Suppressor macrophage treated with lipopolysaccharide for 1 hour (primary cell): ENCODE data around the gene AKAP13.
A peak's percentile ranks its signal among the peaks of the same experiment; 100 is the strongest.
"Not testable (repeated sequence)": the region's sequence is repeated elsewhere in the genome, so short reads cannot be mapped to it uniquely, and the experiment has no call there.

Source experiments
- DNase-seq, 3 donors: peaks; one replicate each; pipeline ENCODE4 v3.0.0-alpha.2; 2020 to 2022

The AKAP13 gene

DNA sequence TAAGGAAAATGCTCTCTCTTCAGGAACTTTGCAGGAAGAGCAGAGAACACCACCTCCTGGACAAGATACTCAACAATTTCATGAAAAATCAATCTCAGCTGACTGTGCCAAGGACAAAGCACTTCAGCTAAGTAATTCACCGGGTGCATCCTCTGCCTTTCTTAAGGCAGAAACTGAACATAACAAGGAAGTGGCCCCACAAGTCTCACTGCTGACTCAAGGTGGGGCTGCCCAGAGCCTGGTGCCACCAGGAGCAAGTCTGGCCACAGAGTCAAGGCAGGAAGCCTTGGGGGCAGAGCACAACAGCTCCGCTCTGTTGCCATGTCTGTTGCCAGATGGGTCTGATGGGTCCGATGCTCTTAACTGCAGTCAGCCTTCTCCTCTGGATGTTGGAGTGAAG, 200.5 kb downstream of the AKAP13 start:
- peak; percentile 85 to 91 (median 87) for DNase-seq

DNA sequence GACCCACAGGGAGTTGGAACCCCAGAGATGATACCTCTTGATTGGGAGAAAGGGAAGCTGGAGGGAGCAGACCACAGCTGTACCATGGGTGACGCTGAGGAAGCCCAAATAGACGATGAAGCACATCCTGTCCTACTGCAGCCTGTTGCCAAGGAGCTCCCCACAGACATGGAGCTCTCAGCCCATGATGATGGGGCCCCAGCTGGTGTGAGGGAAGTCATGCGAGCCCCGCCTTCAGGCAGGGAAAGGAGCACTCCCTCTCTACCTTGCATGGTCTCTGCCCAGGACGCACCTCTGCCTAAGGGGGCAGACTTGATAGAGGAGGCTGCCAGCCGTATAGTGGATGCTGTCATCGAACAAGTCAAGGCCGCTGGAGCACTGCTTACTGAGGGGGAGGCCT, 201.1 kb downstream of the AKAP13 start:
- DNase-seq = peak; percentile 60 to 77 (median 66)

DNA sequence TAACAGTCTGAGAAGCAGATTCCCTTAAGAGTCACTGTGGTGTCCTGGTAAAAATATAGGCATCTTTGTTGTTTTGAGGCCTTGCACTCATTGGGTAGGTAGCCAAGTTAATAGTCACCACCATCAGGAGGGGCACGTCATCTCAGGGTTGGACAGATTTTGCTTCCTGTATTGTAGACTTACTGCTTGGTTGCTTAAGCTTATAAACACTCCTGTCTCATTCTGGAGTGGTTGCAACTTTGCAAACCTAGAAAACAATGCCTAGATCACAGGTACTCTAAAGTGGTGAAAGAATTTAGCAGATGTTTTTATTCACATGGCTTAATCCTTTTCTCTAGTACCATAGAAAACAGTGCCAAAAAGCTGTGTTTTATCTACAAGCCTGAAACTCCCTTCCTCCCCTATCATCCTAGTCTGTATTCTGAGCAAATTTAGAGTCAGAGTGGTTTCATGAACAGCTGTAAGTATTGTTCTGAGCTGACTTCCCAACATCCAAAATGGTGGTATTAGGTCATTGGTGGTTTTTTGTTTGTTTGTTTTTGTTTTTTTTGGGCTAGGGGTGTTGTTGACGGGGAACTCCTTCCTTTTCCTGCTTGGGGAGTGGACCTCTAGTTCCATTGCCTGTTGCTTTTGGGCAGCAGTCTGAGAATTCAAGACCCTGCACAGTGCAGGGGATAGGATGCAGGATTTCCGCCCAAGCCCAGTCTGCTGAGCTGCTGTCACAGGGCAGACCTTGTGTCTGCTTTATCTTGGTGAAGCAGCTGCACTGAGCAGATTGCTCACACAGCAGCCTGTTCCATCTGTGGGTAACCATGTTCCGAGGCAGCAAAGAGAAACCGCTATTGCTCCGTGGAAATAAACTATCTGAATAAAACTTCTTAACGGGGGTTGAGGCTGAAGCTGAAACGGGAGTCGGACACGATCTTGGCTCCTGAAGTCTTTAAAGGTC, 202.0 kb downstream of the AKAP13 start:
- peak; percentile 72 to 87 (median 79) for DNase-seq

DNA sequence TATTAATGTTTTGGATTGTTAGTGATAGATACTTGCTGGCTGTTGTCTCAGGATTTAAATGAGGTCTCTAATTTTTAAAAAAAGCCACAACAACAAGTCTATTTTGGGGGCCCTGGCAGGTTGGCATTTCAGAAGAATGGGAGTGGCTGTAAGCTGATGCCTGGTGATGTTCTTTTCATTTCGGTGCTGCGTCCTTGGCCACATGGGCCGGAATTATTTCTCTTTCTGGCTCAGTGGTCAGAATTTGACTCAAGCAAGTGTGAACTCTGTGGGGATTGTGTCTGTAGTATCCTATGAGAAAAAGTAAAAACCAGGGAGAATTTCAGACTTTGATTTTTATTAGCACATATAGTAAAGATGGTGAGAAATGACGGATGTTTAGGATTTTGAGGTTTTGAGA, 203.0 kb downstream of the AKAP13 start:
- DNase-seq = peak in 2 of 3 donors; percentile 52

DNA sequence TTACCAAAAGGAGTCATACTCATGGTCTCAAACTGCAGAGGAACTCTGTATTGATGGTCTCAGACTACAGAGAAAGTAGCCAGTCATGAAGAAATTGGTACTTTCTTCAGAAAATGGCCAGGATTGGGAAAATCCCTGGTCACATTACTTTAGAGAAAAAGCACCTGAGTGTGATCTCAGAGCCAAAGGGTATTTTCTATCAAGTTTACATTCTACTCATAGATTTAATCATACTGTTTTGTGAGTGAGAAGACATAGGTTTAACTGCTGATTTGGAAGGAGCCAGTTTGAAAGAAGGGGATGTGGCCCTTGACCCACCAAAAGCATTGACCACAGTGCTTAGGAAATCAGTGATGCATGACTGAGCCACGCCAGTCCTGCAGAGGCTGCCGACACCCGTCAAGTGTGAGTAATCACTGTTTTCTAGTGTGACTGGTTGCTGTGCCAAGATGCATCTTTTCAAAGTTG, 203.6 kb downstream of the AKAP13 start:
- DNase-seq = peak; percentile 88 to 94 (median 92)

DNA sequence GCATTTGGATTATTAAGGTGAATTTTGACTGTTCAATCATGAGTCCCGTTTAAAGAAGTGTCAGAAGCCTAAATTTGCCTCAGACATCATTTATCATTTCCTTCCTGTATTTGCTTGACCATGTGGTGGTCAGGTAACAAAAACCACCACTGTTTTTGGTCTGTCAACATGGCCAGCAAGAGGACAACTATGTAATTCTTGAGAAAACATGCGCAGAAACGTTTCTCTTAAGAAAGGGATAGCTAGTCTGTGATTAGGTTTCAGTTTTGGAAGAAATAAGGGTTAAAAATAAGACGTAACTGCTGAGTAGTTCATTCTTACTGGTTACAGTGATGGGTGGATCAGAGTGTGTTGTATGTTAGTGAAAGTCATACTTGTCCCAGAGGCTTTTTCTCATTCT, 204.5 kb downstream of the AKAP13 start:
- peak in 2 of 3 donors; percentile 19 to 52 for DNase-seq

DNA sequence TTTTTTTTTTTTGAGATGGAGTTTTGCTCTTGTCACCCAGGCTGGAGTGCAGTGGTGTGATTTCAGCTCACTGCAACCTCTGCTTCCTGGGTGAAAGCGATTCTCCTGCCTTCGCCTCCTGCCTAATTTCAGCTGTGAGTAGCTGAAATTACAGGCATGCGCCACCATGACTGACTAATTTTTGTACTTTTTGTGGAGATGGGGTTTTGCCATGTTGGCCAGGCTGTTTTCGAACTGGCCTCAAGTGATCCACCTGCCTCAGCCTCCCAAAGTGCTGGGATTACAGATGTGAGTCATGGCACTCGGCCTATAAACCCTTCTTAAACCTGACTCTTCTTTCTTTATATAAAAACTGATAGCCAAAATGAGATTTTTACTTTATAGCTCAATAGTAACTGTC, 205.8 kb downstream of the AKAP13 start:
- DNase-seq = not testable (repeated sequence)

DNA sequence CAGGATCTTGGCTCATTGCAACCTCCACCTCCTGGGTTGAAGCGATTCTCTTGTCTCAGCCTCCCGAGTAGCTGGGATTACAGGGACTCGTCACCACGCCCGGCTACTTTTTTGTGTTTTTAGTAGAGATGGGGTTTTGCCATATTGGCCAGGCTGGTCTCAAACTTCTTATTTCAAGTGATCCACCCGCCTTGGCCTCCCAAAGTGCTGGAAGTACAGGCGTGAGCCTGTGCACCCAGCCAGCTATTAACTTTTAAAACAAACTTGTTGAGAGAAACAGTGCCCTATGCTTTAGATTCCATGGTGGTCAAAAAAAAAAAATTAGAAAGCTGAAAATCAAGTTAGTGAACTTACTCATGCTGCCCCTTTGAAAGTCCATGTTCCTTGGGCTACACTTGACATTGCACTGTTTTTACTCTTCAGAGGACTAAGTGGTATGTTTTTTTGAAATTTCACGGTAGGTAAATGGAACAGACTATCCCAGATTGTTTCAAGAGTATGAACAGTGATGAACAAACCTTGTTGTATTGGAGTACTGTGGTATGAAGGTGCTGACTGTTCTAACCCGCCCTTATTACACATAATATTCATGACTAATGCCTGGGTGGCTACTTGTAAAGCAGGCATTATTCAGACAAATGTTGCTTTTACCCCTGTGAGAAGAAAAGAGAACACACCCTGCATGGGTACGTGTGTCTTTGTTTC, 207.5 kb downstream of the AKAP13 start:
- DNase-seq = peak; percentile 42 to 78 (median 75)

DNA sequence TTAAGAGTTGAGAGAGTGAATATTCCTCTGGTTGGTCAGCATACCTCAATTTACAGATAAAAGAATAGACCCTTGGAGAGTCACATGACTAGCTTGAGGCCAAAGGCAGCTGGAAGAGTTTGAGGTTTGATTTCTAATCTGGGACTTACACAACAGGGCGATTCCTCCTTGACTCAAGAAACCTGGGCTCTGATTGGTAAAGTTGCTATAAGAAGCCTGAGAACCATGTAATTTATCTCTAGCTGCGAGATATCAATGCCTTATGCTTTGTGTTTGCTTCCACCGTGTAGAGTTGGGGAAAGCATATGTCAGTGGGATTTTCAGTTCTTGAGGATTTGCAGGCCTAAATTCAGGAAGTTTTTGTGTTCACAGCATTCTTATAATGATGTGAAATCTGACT, 208.3 kb downstream of the AKAP13 start:
- no peak for DNase-seq

DNA sequence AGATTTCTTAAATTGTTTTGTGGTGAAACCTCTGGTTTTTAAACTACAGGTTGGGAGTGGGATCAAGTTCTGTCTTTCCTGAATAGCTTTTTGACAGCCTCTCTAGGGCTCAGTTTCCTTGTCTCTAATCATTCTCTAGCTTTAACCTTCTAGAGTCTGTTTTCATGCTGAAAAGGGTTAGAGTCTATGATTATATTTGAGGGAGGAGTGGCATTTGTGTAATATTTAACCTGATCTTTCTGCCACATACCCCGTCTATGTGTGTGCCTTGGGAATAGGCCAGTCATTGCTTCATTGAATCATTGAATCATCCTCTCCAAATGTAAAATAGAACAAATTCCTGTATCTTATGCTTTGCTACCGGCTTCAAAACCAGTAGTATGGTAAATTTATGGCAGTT, 209.4 kb downstream of the AKAP13 start:
- DNase-seq = no peak

DNA sequence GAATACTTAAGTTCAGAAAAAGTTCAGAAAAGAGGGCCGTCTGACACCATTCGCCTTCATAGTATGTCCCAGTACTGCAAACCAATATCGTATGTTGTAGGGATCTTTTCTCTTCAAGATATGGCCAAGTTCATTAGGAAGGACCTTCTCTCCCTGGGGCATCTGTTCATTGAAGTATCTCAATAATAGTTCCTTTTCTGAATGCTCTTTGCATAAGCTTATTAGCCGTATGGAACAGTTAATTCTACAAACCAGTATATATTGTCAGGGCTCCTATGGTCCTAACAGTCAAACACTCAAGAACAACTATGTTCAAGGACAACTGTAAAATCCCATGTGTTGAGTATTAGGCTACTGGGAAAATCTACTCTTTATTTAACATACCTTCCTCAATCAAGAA, 211.2 kb downstream of the AKAP13 start:
- no peak for DNase-seq

DNA sequence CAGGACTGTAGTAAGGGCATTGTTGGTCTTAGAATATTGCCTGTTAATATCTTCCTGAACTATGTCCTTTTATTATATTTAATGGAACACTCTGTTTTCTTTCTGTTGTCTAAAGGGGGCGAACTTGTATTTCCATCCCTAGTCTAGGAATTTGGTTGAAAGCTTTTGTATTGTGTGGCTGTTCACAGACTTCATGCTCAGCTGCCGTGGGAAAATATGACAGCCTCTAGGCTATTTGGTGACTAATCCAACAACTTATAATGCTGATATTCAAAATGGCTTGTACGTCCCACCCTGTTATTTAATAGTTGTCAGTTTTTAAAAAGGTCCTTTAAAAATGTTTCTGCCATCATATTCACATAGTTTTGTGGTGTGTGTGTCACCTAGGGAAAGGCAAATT, 211.7 kb downstream of the AKAP13 start:
- peak in 1 of 3 donors; percentile 35 for DNase-seq

DNA sequence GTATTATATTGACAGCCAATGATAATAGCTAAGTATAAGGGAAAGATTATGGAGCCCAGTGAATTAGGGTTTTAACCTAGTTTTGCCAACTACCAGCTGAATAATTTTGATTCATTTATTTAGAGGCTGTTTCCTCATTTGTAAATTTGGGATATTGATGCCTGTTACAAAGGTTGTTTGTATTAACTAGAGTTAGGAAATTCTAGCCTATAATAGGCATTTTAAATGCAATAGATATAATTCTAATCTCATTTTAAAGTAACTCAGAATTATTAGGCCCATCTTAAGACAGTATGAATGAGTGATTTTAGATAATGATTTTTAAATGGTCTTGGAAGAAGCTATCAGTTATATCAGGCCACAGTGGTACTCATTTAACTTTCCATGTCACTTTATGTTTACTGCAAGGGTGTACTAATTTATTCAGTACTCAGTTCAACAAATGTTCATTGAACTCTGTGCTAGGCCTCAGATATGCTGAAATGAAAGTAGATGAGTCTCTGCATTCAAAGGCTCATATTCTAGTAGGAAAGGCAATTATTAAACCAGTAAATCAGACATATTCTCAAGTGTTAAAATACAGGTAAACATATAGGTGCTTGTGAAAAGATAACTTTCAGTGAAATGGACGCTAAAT, 213.5 kb downstream of the AKAP13 start:
- DNase-seq = no peak

DNA sequence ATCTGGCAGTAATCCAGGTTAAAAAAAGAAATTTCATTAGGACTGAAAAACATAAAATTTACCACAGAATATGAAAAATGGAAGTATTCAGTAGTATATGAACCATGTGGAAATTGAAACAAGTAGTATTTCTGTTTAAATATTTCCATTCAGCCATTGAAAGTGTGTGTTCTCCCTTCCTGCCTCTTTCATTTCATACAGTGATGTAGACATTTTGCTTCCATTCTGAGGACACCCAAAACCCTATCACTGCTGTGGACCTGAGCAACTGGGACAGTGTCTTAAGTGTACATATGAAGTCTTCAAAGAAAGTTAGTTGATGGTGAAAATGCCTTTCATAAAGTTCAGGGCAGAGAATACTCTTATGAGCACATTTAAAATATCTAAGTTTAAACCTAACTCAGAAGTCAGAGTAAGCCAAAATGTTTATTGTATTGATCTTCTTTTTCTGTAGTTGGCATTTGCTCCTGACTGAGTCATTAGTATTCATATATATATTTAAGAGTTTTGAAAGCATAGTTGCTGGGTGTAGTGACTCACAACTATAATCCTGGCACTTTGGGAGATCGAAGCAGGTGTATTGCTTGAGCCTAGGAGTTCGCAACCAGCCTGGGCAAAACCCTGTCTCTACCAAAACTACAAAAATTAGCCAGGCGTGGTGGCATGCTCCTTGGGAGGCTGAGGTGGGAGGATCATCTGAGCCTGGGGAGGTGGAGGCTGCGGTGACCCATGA, 215.6 kb downstream of the AKAP13 start:
- no peak for DNase-seq

DNA sequence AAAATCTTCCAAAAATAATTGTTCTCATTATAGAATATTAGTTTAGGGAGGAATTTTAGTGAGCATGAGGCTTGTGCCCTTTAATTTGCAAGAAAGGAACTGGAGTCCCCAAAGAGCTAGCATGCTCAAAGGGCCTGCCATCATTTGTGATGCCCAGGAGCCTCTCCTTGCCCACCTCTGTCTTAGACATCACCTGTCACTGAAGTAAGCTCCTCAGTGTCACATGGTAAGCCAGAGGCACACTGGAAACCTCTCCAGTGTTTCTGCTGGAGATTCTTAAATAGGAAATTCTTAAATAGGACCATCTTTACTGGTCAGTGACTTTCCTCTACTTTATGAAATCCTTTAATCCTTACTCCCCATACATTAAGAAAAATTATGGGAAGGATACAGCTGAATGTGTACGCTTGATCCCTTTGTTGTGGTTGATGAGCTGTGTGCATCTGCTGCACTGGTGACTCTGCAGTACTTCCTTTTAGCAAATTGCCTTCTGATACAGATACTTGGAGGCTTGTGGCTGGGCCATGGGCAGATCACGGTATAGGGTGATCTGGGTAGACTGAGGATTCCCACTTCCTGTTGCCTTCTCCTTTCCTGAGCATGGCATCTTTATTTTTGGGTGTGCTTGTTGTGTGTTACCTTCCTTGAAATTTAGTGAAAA, 216.9 kb downstream of the AKAP13 start:
- peak in 1 of 3 donors; percentile 28 for DNase-seq

DNA sequence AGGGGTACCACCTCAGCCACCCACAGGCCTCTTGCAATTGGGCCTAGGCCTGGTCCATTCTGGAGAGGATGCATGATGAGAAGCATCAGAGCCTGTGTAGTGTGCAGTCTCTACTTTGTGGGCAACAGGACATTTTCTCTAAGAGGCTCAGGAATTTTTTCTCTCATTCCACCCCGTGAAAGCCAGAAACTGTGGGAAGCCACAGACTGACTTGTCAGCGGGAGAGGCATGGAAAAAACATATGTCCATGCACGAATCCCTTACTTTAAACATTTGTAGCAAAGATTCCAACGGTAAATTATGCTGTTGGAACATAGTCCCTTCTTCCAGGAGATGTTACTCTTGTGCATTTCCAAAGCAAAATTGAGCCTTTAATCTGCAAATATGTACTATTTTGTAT, 217.8 kb downstream of the AKAP13 start:
- no peak for DNase-seq

DNA sequence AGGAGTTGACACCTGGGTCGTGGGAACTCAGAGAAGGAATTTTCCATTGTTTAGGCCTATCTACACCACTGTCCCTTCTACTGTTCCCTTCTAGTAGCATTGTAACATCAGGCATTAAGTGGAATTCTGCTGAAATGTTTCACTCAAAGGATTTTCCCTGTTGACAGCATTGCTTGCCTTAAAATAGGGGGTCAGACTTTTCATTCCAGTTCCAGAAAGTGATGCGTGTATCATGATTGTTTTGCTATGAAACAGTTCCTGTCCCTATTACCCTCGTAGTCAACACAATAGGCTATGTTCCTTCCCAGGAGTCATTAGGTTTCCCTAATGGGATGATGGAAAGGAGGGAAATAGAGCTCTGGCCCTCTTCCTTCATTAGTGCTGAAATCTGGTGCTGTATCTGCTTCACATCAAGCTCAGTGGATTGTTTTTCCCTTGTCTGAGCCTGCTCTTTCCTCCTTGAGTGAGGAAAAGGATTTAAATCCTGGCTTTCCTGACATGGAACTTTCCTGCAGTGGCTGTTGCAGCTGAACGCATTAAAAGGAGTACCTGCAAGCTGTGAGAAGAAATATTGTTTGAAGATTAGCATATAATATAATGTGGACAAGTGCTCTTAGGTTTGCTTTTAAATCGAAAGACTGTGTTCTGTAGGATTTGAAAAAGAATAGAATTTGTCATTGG, 218.5 kb downstream of the AKAP13 start:
- no peak for DNase-seq

DNA sequence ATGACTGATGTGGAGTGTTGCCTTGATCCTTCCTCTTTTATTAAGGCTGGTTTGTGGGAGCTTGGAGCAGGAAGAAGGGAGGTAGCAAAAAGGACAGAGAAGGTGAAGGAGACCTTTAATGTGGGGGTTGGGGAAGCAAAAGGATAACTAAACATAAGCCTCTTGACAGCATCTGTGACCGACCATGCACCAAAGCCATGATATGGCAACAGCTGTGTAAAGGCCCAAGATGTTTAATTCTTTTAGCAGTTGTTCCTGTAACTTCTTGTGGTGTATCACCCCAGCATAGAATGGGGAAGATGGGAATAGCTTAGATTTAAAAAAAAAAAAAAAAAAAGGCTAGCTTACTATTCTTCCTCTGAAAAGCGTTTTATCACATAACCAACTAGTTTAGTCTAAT, 219.6 kb downstream of the AKAP13 start:
- peak in 1 of 3 donors; percentile 35 for DNase-seq

DNA sequence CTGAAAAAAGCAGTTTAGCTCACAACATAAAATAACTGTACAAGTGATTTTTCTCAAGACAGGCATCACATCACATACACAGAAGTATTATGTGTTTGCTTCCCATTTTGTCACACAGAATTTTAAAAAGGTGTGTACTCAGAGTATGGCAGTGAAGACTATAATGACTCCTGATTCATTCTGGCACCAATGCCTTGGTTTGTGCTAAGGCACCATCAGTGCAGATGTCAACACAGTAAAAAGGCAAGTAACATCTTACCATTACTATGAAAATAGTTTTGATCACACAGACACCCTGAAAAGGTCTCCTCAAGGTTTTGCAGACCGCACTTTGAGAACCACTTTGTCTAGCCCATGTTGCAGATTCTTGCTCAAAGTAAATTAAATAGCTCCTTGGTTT, 222.8 kb downstream of the AKAP13 start:
- no peak for DNase-seq

DNA sequence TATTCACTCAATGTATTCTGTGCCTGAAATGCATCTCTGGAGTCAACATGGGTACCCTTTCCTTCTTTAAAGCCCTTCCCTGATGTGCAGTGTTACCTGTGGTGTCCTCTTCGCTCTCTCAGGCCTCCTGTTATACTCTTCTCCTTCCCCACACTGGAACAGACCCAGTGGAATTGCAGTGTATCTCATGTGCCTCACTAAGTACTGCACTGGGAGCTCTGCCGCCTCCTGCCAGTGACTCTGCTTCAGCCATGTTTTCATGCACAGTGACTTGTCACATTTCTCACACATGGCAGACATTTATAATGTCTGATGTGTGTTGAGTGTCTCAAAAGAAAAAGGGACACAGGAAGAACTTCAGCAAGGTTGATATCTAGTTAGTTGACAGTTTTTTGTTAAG, 223.3 kb downstream of the AKAP13 start:
- no peak for DNase-seq

DNA sequence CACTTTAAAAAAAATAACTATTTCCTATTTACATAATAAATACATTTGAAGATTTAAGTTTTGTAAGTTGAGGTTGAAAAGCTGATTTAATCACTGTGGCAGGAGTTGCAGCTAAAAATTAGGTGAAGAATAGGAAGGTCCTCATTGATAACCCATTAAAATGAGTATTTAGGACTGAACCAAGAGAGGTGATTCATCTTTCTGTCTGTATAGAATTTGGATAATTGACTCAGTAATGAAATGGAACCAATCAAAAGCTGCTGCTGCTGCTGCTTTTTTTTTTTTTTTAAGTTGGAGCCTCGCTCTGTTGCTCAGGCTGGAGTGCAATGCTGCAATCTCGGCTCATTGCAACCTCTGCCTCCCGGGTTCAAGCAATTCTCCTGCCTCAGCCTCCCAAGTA, 223.8 kb downstream of the AKAP13 start:
- no peak for DNase-seq

DNA sequence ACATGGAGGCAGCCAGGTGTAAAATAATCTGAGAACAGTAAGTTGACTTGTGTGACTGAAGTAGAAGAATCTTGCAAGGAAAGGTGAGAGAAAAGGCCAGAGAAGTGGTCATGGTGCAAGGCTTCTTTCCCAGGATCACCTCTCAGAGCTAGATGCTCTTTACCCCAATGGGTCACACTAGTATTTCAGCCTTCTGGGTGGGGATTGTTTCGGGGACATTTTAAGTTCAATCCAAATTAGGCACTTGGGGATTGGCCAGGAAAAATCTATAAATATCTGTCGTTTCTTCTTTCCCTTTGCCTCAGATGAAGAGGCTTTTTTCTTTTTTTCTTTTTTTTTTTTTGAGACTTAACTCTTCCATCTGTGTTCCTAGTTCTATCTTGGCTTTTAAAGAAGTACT, 226.3 kb downstream of the AKAP13 start:
- DNase-seq = no peak
